Measurements from ENCODE around the gene RNFT2.

DNA sequence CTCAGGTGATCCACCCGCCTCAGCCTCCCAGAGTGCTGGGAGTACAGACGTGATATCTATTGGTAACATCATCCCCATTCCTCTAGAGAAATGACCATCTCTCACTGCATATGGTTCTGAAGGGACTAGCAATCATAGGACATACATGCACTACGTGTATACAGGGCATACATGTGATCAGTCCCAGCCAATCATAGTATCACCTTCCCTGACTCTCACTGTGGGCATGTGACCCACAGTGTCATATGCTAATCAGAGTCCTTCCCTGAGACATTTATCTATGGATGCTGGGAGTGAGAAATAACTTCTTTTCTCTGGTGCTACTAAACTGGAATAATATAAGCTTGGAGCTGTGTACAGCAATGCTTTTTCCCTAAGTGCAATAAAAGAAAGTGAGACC is 160.6 kb downstream of the RNFT2 start:
- TF ChIP-seq, protein P1, sequence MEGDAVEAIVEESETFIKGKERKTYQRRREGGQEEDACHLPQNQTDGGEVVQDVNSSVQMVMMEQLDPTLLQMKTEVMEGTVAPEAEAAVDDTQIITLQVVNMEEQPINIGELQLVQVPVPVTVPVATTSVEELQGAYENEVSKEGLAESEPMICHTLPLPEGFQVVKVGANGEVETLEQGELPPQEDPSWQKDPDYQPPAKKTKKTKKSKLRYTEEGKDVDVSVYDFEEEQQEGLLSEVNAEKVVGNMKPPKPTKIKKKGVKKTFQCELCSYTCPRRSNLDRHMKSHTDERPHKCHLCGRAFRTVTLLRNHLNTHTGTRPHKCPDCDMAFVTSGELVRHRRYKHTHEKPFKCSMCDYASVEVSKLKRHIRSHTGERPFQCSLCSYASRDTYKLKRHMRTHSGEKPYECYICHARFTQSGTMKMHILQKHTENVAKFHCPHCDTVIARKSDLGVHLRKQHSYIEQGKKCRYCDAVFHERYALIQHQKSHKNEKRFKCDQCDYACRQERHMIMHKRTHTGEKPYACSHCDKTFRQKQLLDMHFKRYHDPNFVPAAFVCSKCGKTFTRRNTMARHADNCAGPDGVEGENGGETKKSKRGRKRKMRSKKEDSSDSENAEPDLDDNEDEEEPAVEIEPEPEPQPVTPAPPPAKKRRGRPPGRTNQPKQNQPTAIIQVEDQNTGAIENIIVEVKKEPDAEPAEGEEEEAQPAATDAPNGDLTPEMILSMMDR (IDR thresholded peaks at IDR 0.05; ENCODE audit: low read depth, low read length): no peak
- no peak for TF ChIP-seq POLR2A (IDR thresholded peaks at IDR 0.05; ENCODE audit: extremely low read depth, insufficient read length)
- TF ChIP-seq, protein P2, sequence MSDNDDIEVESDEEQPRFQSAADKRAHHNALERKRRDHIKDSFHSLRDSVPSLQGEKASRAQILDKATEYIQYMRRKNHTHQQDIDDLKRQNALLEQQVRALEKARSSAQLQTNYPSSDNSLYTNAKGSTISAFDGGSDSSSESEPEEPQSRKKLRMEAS (IDR thresholded peaks at IDR 0.05; ENCODE audit: low read depth, low read length): no peak
- no peak for TF ChIP-seq MYC (IDR thresholded peaks at IDR 0.05; ENCODE audit: low read depth, low read length)
